PC-3 (cell line): ENCODE results near the gene HERC3.

Experiments used
- CTCF ChIP-seq: fragments of 300-600 bp; sonication (generic); conservative IDR thresholded peaks from 2 replicates; pipeline ENCODE4 v1.5.1; 2017; ENCODE audit warnings: antibody characterized with exemption, low read depth, mild to moderate bottlenecking, low read length
- EZH2 ChIP-seq: fragments of 300-600 bp; sonication (generic); IDR thresholded peaks from one replicate; pipeline ENCODE4 v1.6.1; 2017; ENCODE audit warnings: antibody characterized with exemption, mild to moderate bottlenecking, low read length; ENCODE audit not compliant: unreplicated experiment

- no peak for TF ChIP-seq CTCF
- TF ChIP-seq EZH2 = no peak
These were observed 135.9 kb downstream of the HERC3 start for GRCh38 chr4:88728146-88728545.
